HepG2 (cell line): ENCODE measurements around the gene FAM32A. TPM values are rescaled to one million over a fixed set of nuclear protein-coding genes. Genes with fewer than 3 reads are reported as not detected.

Source experiments
- ATAC-seq: fragments of 200-7000 bp; cut with Tn5 transposase; 3 replicates; pipeline ENCODE4 v1.9.1; 2020; ENCODE audit warnings: mild to moderate bottlenecking, moderate library complexity
- BruUV-seq: library from RNA; stranded (reverse); fragments of 400-500 nt; replicated peaks from 2 replicates; lab custom pipeline; 2021; lab: Mats Ljungman, UMichigan
- CTCF ChIA-PET: fragments of 300-600 bp; formaldehyde crosslinking; extraction: SDS; loops from one replicate; lab custom pipeline; 2021; ENCODE audit warnings: low total read pairs, inconsistent platforms, low intra/inter-chr PET ratio; lab: Yijun Ruan, JAX
- POLR2A ChIA-PET: fragments of 350-600 bp; sonication (Branson Sonifier 250); formaldehyde crosslinking; loops from one replicate; lab custom pipeline; 2020; ENCODE audit warnings: antibody characterized with exemption, inconsistent platforms; lab: Yijun Ruan, JAX
- DNase-seq: peaks from one replicate; pipeline ENCODE4 v3.0.0-alpha.2; 2015; ENCODE audit warnings: low spot score
- FAIRE-seq: peaks from 3 replicates; lab custom pipeline; 2011; peaks lifted over from hg19 to GRCh38; lab: Jason Lieb, UNC
- H2AFZ ChIP-seq: one replicate; pipeline ENCODE4 v1.6.1; 2011; ENCODE audit warnings: low read length, inconsistent platforms
- H3K27ac ChIP-seq: fragments of 300-600 bp; 3 replicates; pipeline ENCODE4 v1.8.0; 2011; ENCODE audit warnings: mixed run types, mild to moderate bottlenecking, mixed read lengths, low read length, inconsistent platforms; ENCODE audit not compliant: insufficient read depth; ENCODE audit errors: extremely low read length
- H3K27me3 ChIP-seq, 2 experiments: fragments of 200-600 bp in 1 of 2; 2 replicates in 1 of 2; 3 replicates in 1 of 2; pipeline versions ENCODE4 v1.6.0 to v1.8.0; 2011; ENCODE audit warnings: low read length in 2 of 2, mild to moderate bottlenecking in 2 of 2, moderate library complexity in 2 of 2, inconsistent platforms in 1 of 2; ENCODE audit not compliant: insufficient read depth in 2 of 2, control insufficient read depth in 1 of 2
- H3K36me3 ChIP-seq, 2 experiments: fragments of 200-600 bp in 1 of 2; replicated peaks in 1 of 2; 2 replicates in 1 of 2; 3 replicates in 1 of 2; pipeline versions ENCODE4 v1.5.1 to v1.8.0; 2011; ENCODE audit warnings: low read length in 2 of 2, inconsistent platforms in 1 of 2; ENCODE audit not compliant: insufficient read depth in 2 of 2, control insufficient read depth in 1 of 2
- H3K4me1 ChIP-seq: 2 replicates; pipeline ENCODE4 v1.5.1; 2012; ENCODE audit warnings: low read length, inconsistent platforms; ENCODE audit not compliant: insufficient read depth
- H3K4me2 ChIP-seq: 2 replicates; pipeline ENCODE4 v1.6.0; 2011; ENCODE audit warnings: low read depth, low read length, inconsistent platforms
- H3K4me3 ChIP-seq, 3 experiments: fragments of 200-600 bp in 1 of 3; sonication (generic), shearing (Covaris generic) in 1 of 3; replicated peaks in 1 of 3; 2 replicates each; pipeline ENCODE4 v1.5.1; 2011 to 2016; ENCODE audit warnings: low read length in 3 of 3, inconsistent platforms in 2 of 3, low read depth in 2 of 3, mild to moderate bottlenecking in 2 of 3, control low read depth in 1 of 3, mixed read lengths in 1 of 3; ENCODE audit not compliant: insufficient read depth in 1 of 3
- H3K79me2 ChIP-seq: one replicate; pipeline ENCODE4 v1.6.1; 2011; ENCODE audit warnings: low read length, inconsistent platforms; ENCODE audit not compliant: insufficient read depth
- H3K9ac ChIP-seq: 2 replicates; pipeline ENCODE4 v1.6.0; 2011; ENCODE audit warnings: mild to moderate bottlenecking, low read depth, low read length, inconsistent platforms; ENCODE audit not compliant: insufficient read depth
- H3K9me3 ChIP-seq: 2 replicates; pipeline ENCODE4 v1.5.1; 2012; ENCODE audit warnings: mild to moderate bottlenecking, low read length
- H4K20me1 ChIP-seq: 2 replicates; pipeline ENCODE4 v1.6.0; 2011; ENCODE audit warnings: inconsistent platforms, mild to moderate bottlenecking, low read length, moderate library complexity; ENCODE audit not compliant: insufficient read depth
- BATF2 ChIP-seq: sonication (generic); formaldehyde crosslinking; IDR thresholded peaks from 2 replicates; pipeline ENCODE4 v1.8.0; 2022; ENCODE audit warnings: mild to moderate bottlenecking, missing genetic modification reagents, moderate library complexity
- FOXJ3 ChIP-seq: sonication (generic); formaldehyde crosslinking; IDR thresholded peaks from 2 replicates; pipeline ENCODE4 v1.4.0; 2020; ENCODE audit warnings: missing genetic modification reagents, mild to moderate bottlenecking, borderline replicate concordance
- GMEB1 ChIP-seq: sonication (generic); formaldehyde crosslinking; IDR thresholded peaks from 2 replicates; pipeline ENCODE4 v1.5.1; 2020; ENCODE audit warnings: missing genetic modification reagents, mild to moderate bottlenecking, borderline replicate concordance
- ISL2 ChIP-seq: sonication (generic); formaldehyde crosslinking; IDR thresholded peaks from 2 replicates; pipeline ENCODE4 v1.5.0; 2020; ENCODE audit warnings: missing genetic modification reagents
- KDM1A ChIP-seq: IDR thresholded peaks from 2 replicates; pipeline ENCODE4 v1.6.1; 2016; ENCODE audit warnings: missing compliant biosample characterization
- KLF6 ChIP-seq: IDR thresholded peaks from 2 replicates; pipeline ENCODE4 v1.8.0; 2016; ENCODE audit warnings: missing biosample characterization, missing genetic modification reagents
- NFE2L1 ChIP-seq: sonication (generic); formaldehyde crosslinking; IDR thresholded peaks from 2 replicates; pipeline ENCODE4 v1.4.0; 2020; ENCODE audit warnings: missing genetic modification reagents, mild to moderate bottlenecking, borderline replicate concordance
- TEAD2 ChIP-seq: sonication (generic); formaldehyde crosslinking; IDR thresholded peaks from 2 replicates; pipeline ENCODE4 v1.9.0; 2021; ENCODE audit warnings: missing genetic modification reagents
- THAP7 ChIP-seq: sonication (generic); formaldehyde crosslinking; IDR thresholded peaks from 2 replicates; pipeline ENCODE4 v1.8.1; 2023; ENCODE audit warnings: mild to moderate bottlenecking, missing genetic modification reagents
- TP53 ChIP-seq: sonication (generic); formaldehyde crosslinking; conservative IDR thresholded peaks from 2 replicates; pipeline ENCODE4 v1.4.0; 2020; ENCODE audit warnings: missing genetic modification reagents
- ZKSCAN8 ChIP-seq: IDR thresholded peaks from 2 replicates; pipeline ENCODE4 v1.6.1; 2016; ENCODE audit warnings: borderline replicate concordance, missing genetic modification reagents, missing compliant biosample characterization
- ZMYM4 ChIP-seq: sonication (generic); formaldehyde crosslinking; IDR thresholded peaks from 2 replicates; pipeline ENCODE4 v1.8.1; 2023; ENCODE audit warnings: mild to moderate bottlenecking, missing genetic modification reagents
- ZNF24 ChIP-seq: fragments of 450-650 bp; IDR thresholded peaks from 2 replicates; pipeline ENCODE4 v1.6.1; 2017; ENCODE audit warnings: antibody characterized with exemption, mild to moderate bottlenecking
- ZNF251 ChIP-seq: sonication (generic); formaldehyde crosslinking; IDR thresholded peaks from 2 replicates; pipeline ENCODE4 v1.9.0; 2021; ENCODE audit warnings: mild to moderate bottlenecking, missing genetic modification reagents
- ZNF451 ChIP-seq: sonication (generic); formaldehyde crosslinking; IDR thresholded peaks from 2 replicates; pipeline ENCODE4 v1.5.0; 2020; ENCODE audit warnings: mild to moderate bottlenecking, missing genetic modification reagents
- ZNF484 ChIP-seq: sonication (generic); formaldehyde crosslinking; IDR thresholded peaks from 2 replicates; pipeline ENCODE4 v1.5.1; 2020; ENCODE audit warnings: mild to moderate bottlenecking, low read depth, missing genetic modification reagents, borderline replicate concordance
- WGBS: methylation state at CpG from one replicate; pipeline ENCODE4 v1.1.6; 2017; ENCODE audit warnings: low lambda C conversion rate; 5-methylcytosine and 5-hydroxymethylcytosine counted together
- in situ Hi-C: cut with HindIII; loops from 2 replicates; pipeline ENCODE4 v1.10.0; 2017; ENCODE audit warnings: low pct_unique_long_range_greater_than_20kb; ENCODE audit not compliant: extremely low pct_ligation_motif_present
- intact Hi-C: fragments of 100-400 bp; cut with micrococcal nuclease; formaldehyde crosslinking; loops from one replicate; pipeline ENCODE4 v1.10.0; 2022; ENCODE audit not compliant: unreplicated experiment
- polyA plus RNA-seq, 8 experiments: library from polyadenylated mRNA; depleted of rRNA in 3 of 8; stranded (reverse) in 7 of 8; unstranded in 1 of 8; fragments of >200 nt; fragmentation: Illumina TruSeq in 4 of 8; extraction: Trizol in 4 of 8; gene quantifications; 2 replicates each; pipeline versions ENCODE4 v1.2.1 to v1.2.3, GENCODE V29; 2011 to 2016; ENCODE audit warnings: low read depth in 4 of 8, missing spikeins in 1 of 8, mixed read lengths in 1 of 8; ENCODE audit not compliant: insufficient read depth in 1 of 8
- total RNA-seq, 5 experiments: library from RNA; depleted of rRNA; stranded (reverse); fragments of >200 nt; fragmentation: Illumina TruSeq; extraction: Trizol; gene quantifications; 2 replicates each; pipeline ENCODE4 v1.2.3, GENCODE V29; 2016; ENCODE audit warnings: low read depth in 1 of 5

FAM32A gene
- total and polyA plus RNA-seq, 2 of the 13 experiments (the other 11 are each of a cell fraction or from before 2014, with no cell fraction given): 85.8 to 86.2 TPM

GRCh38 chr19:16135430-16136127 is 49.6 kb upstream of the FAM32A start:
- H3K79me2 ChIP-seq: no peaks in the 10 kb centered on the region
- H2AFZ ChIP-seq: no peak overlapping the region
- H3K27ac ChIP-seq: no peak overlapping the region
- DNase-seq (no peak), FAIRE-seq (no peak), ATAC-seq (no peak; the same call in 2 of the 3 replicates)
- 82% methylated on average over 4 of the region's 4 CpGs for WGBS
- no peak overlapping the region for H3K4me2 ChIP-seq
- no peak overlapping the region for H3K4me3 ChIP-seq
- no peak overlapping the region for H3K9ac ChIP-seq
- in situ Hi-C loops: no loop called here
- H3K27me3 ChIP-seq: no peaks in the 10 kb centered on the region
- H3K4me1 ChIP-seq: no peaks in the 10 kb centered on the region
- BruUV-seq: no TSS peak
- no peaks in the 10 kb centered on the region for H3K9me3 ChIP-seq
- no peaks in the 10 kb centered on the region for H4K20me1 ChIP-seq
- ChIA-PET POLR2A (interaction anchor here (1.2 kb wide), 1 partner anchor 25 kb away, joined by 3 read pairs; no protein-coding TSS in a partner anchor), CTCF (no interaction called here)
- TF ChIP-seq KLF6 (CRISPR knock-in tag): no peak
- TF ChIP-seq ZKSCAN8 (CRISPR knock-in tag): no peak
- TF ChIP-seq TP53: no peak
- TF ChIP-seq THAP7 (CRISPR knock-in tag): no peak
- no peak for TF ChIP-seq KDM1A (CRISPR knock-in tag)
- no peak for TF ChIP-seq ISL2 (CRISPR knock-in tag)
- no peak for TF ChIP-seq ZNF251 (CRISPR knock-in tag)
- no peak for TF ChIP-seq ZMYM4 (CRISPR knock-in tag)
- no peak for TF ChIP-seq TEAD2
- no peak for TF ChIP-seq ZNF451 (CRISPR knock-in tag)
- TF ChIP-seq ZNF24: no peak
- no peak for TF ChIP-seq GMEB1
- no peak for TF ChIP-seq BATF2 (CRISPR knock-in tag)
- no peak for TF ChIP-seq FOXJ3
- TF ChIP-seq ZNF484 (CRISPR knock-in tag): no peak
- no peak for TF ChIP-seq NFE2L1
- H3K36me3 ChIP-seq: peaks cover 13 to 29% of the 10 kb centered on the region in 2 experiments; a peak in 4 of 5 replicates
- intact Hi-C loops: no loop called here
